ENCODE results near the gene MS4A10.

Gene MS4A10

GRCh38 chr11:60766547-60766946 is 18.6 kb upstream of the MS4A10 start:
- DNase-seq = no peak

GRCh38 chr11:60767388-60767811 is 17.7 kb upstream of the MS4A10 start:
- no peak for DNase-seq

GRCh38 chr11:60768202-60768601 is 16.9 kb upstream of the MS4A10 start:
- DNase-seq = no peak

- DNase-seq = no peak
These were observed 15.9 kb upstream of the MS4A10 start for GRCh38 chr11:60769273-60769672.

- DNase-seq = no peak
These were observed 15.3 kb upstream of the MS4A10 start for GRCh38 chr11:60769811-60770210.

GRCh38 chr11:60771146-60771545 is 14.0 kb upstream of the MS4A10 start:
- no peak for DNase-seq

GRCh38 chr11:60771879-60772525 is 13.1 kb upstream of the MS4A10 start:
- no peak for DNase-seq

GRCh38 chr11:60772666-60773065 is 12.5 kb upstream of the MS4A10 start:
- DNase-seq = no peak

GRCh38 chr11:60774726-60775125 is 10.4 kb upstream of the MS4A10 start:
- no peak for DNase-seq

GRCh38 chr11:60775420-60775961 is 9.6 kb upstream of the MS4A10 start:
- DNase-seq = peak; percentile 82

GRCh38 chr11:60776167-60776566 is 9.0 kb upstream of the MS4A10 start:
- no peak for DNase-seq

GRCh38 chr11:60777106-60777505 is 8.0 kb upstream of the MS4A10 start:
- no peak for DNase-seq

- no peak for DNase-seq
These were observed 7.6 kb upstream of the MS4A10 start for GRCh38 chr11:60777572-60777971.

GRCh38 chr11:60780065-60780464 is 5.1 kb upstream of the MS4A10 start:
- no peak for DNase-seq

- DNase-seq = no peak
These were observed 4.4 kb upstream of the MS4A10 start for GRCh38 chr11:60780774-60781173.

- DNase-seq = no peak
These were observed 3.7 kb upstream of the MS4A10 start for GRCh38 chr11:60781286-60781980.

- no peak for DNase-seq
These were observed 3.2 kb upstream of the MS4A10 start for GRCh38 chr11:60781981-60782316.

GRCh38 chr11:60782393-60783140 is 2.6 kb upstream of the MS4A10 start:
- no peak for DNase-seq

GRCh38 chr11:60783141-60783484 is 2.0 kb upstream of the MS4A10 start:
- no peak for DNase-seq

GRCh38 chr11:60783911-60784310 is 1.2 kb upstream of the MS4A10 start:
- no peak for DNase-seq

GRCh38 chr11:60785806-60786361 is 751 bp downstream of the MS4A10 start:
- DNase-seq = no peak

- no peak for DNase-seq
These were observed 1.9 kb downstream of the MS4A10 start for GRCh38 chr11:60786811-60787567.
